GM12878 (cell line): ENCODE results near the gene HOXB2. TPM values are rescaled to one million over a fixed set of nuclear protein-coding genes. Genes with fewer than 3 reads are reported as not detected.
A peak's percentile ranks its signal among the peaks of the same experiment; 100 is the strongest.

Experiments
- ATAC-seq: fragments of 200-7000 bp; cut with Tn5 transposase; 3 replicates; pipeline ENCODE4 v1.9.1; 2020; ENCODE audit warnings: mild to moderate bottlenecking, moderate library complexity
- BruUV-seq: library from RNA; stranded (reverse); fragments of 400-500 nt; replicated peaks from 2 replicates; lab custom pipeline; 2021; lab: Mats Ljungman, UMichigan
- CTCF ChIA-PET: fragments of 300-600 bp; sonication (Branson Sonifier 250); formaldehyde crosslinking; extraction: SDS; loops from one replicate; lab custom pipeline; 2021; ENCODE audit warnings: inconsistent platforms; lab: Yijun Ruan, JAX
- POLR2A ChIA-PET: fragments of 350-600 bp; formaldehyde crosslinking; extraction: SDS; loops from one replicate; lab custom pipeline; 2021; ENCODE audit warnings: inconsistent platforms; lab: Charles Lee
- RAD21 ChIA-PET: fragments of 300-600 bp; sonication (Branson Sonifier 250); formaldehyde crosslinking; loops from one replicate; lab custom pipeline; 2023; ENCODE audit warnings: antibody characterized with exemption; ENCODE audit not compliant: unreplicated experiment; lab: Charles Lee
- SMC1A ChIA-PET: fragments of 300-600 bp; sonication (Branson Sonifier 250); formaldehyde crosslinking; loops from one replicate; lab custom pipeline; 2023; ENCODE audit not compliant: unreplicated experiment, uncharacterized antibody; lab: Charles Lee
- DNase-seq: peaks from one replicate; pipeline ENCODE4 v3.0.0-alpha.2; 2011; ENCODE audit warnings: low read depth, low spot score
- FAIRE-seq: peaks from 3 replicates; lab custom pipeline; 2011; peaks lifted over from hg19 to GRCh38; lab: Jason Lieb, UNC
- H2AFZ ChIP-seq: 2 replicates; pipeline ENCODE4 v1.6.0; 2011; ENCODE audit warnings: low read depth, low read length, control low read depth; ENCODE audit not compliant: control insufficient read depth
- H3K27ac ChIP-seq: 2 replicates; pipeline ENCODE4 v1.5.1; 2011; ENCODE audit warnings: control low read depth; ENCODE audit not compliant: control insufficient read depth, insufficient read depth
- H3K27me3 ChIP-seq, 2 experiments: replicated peaks in 1 of 2; 2 replicates each; pipeline versions ENCODE4 v1.6.0 to v1.6.1; 2011; ENCODE audit warnings: low read length in 1 of 2; ENCODE audit not compliant: control insufficient read depth in 2 of 2, insufficient read depth in 2 of 2
- H3K36me3 ChIP-seq, 2 experiments: 2 replicates each; pipeline ENCODE4 v1.5.1; 2011; ENCODE audit warnings: low read length in 1 of 2; ENCODE audit not compliant: control insufficient read depth in 2 of 2, insufficient read depth in 2 of 2
- H3K4me1 ChIP-seq: 2 replicates; pipeline ENCODE4 v1.6.1; 2011; ENCODE audit warnings: mild to moderate bottlenecking, low read length, moderate library complexity, mixed read lengths; ENCODE audit not compliant: control insufficient read depth, insufficient read depth
- H3K4me2 ChIP-seq: 2 replicates; pipeline ENCODE4 v1.6.0; 2011; ENCODE audit warnings: control low read depth; ENCODE audit not compliant: control insufficient read depth, insufficient read depth
- H3K4me3 ChIP-seq: fragments of 200-600 bp; sonication (generic); 2 replicates; pipeline ENCODE4 v1.5.1; 2016
- H3K79me2 ChIP-seq: 2 replicates; pipeline ENCODE4 v1.6.0; 2011; ENCODE audit warnings: low read length; ENCODE audit not compliant: control insufficient read depth, insufficient read depth
- H3K9ac ChIP-seq: 2 replicates; pipeline ENCODE4 v1.8.0; 2011; ENCODE audit warnings: low read length, control low read depth, mixed read lengths; ENCODE audit not compliant: control insufficient read depth, insufficient read depth
- H3K9me3 ChIP-seq: replicated peaks from 3 replicates; pipeline ENCODE4 v1.5.1; 2011; ENCODE audit warnings: mild to moderate bottlenecking, low read length; ENCODE audit not compliant: control insufficient read depth, insufficient read depth
- H4K20me1 ChIP-seq: 2 replicates; pipeline ENCODE4 v1.6.0; 2011; ENCODE audit not compliant: control insufficient read depth, insufficient read depth
- ASH2L ChIP-seq: fragments of 300-600, 200-600 bp; sonication (generic); IDR thresholded peaks from 2 replicates; pipeline ENCODE4 v1.6.1; 2017; ENCODE audit warnings: low read depth, mild to moderate bottlenecking, borderline replicate concordance
- BHLHE40 ChIP-seq, 2 experiments: fragments of 450-650 bp in 1 of 2; IDR thresholded peaks; 2 replicates each; pipeline ENCODE4 v1.6.1; 2011 to 2017; ENCODE audit warnings: low read depth in 2 of 2, borderline replicate concordance in 1 of 2, improper control_type of control experiment in 1 of 2, low read length in 1 of 2, mild to moderate bottlenecking in 1 of 2
- BRCA1 ChIP-seq: IDR thresholded peaks from 2 replicates; pipeline ENCODE4 v1.6.1; 2011; ENCODE audit warnings: low read depth, low read length, improper control_type of control experiment
- CHD1 ChIP-seq: IDR thresholded peaks from 2 replicates; pipeline ENCODE4 v1.6.1; 2012; ENCODE audit warnings: low read depth, low read length, improper control_type of control experiment
- CREB1 ChIP-seq: IDR thresholded peaks from 2 replicates; pipeline ENCODE4 v1.6.1; 2012; ENCODE audit warnings: low read depth, mild to moderate bottlenecking, inconsistent platforms
- EGR1 ChIP-seq, 2 experiments: IDR thresholded peaks; 1 replicate in 1 of 2; 2 replicates in 1 of 2; pipeline ENCODE4 v1.6.1; 2011 to 2012; ENCODE audit warnings: low read depth in 2 of 2, low read length in 2 of 2, borderline replicate concordance in 1 of 2, mild to moderate bottlenecking in 1 of 2, moderate library complexity in 1 of 2
- EZH2 ChIP-seq: IDR thresholded peaks from 2 replicates; pipeline ENCODE4 v1.6.1; 2012; ENCODE audit warnings: low read depth, mild to moderate bottlenecking, control low read depth, inconsistent platforms, low read length, borderline replicate concordance; ENCODE audit not compliant: control insufficient read depth
- FOS ChIP-seq: IDR thresholded peaks from 3 replicates; pipeline ENCODE4 v1.6.1; 2011; ENCODE audit warnings: borderline replicate concordance; ENCODE audit not compliant: insufficient read length; ENCODE audit errors: extremely low read depth
- LARP7 ChIP-seq: fragments of 450-650 bp; IDR thresholded peaks from 2 replicates; pipeline ENCODE4 v1.6.1; 2017; ENCODE audit warnings: mild to moderate bottlenecking
- MEF2B ChIP-seq: fragments of 450-650 bp; IDR thresholded peaks from 2 replicates; pipeline ENCODE4 v1.6.1; 2018; ENCODE audit warnings: mild to moderate bottlenecking, moderate library complexity; ENCODE audit not compliant: partially characterized antibody, poor library complexity, severe bottlenecking
- NFYA ChIP-seq: IDR thresholded peaks from 2 replicates; pipeline ENCODE4 v1.6.1; 2011; ENCODE audit warnings: low read depth, mild to moderate bottlenecking, low read length, improper control_type of control experiment, borderline replicate concordance
- NR2F1 ChIP-seq: fragments of 450-650 bp; conservative IDR thresholded peaks from 2 replicates; pipeline ENCODE4 v1.6.1; 2017; ENCODE audit warnings: mild to moderate bottlenecking
- RUNX3 ChIP-seq: IDR thresholded peaks from 2 replicates; pipeline ENCODE4 v1.6.1; 2012; ENCODE audit warnings: low read length, inconsistent platforms
- SP1 ChIP-seq: IDR thresholded peaks from one replicate; pipeline ENCODE4 v1.6.1; 2011; ENCODE audit warnings: low read depth, low read length
- STAT3 ChIP-seq: IDR thresholded peaks from 2 replicates; pipeline ENCODE4 v1.6.1; 2011; ENCODE audit warnings: low read depth, low read length, improper control_type of control experiment
- TAF1 ChIP-seq: IDR thresholded peaks from 2 replicates; pipeline ENCODE4 v1.6.1; 2011; ENCODE audit warnings: mild to moderate bottlenecking, low read depth, low read length, borderline replicate concordance
- YBX1 ChIP-seq: fragments of 450-650 bp; IDR thresholded peaks from 2 replicates; pipeline ENCODE4 v1.6.1; 2016; ENCODE audit warnings: antibody characterized with exemption
- YY1 ChIP-seq: IDR thresholded peaks from 2 replicates; pipeline ENCODE4 v1.6.1; 2011; ENCODE audit warnings: low read depth, mild to moderate bottlenecking, low read length
- ZNF622 ChIP-seq: fragments of 450-650 bp; IDR thresholded peaks from 2 replicates; pipeline ENCODE4 v1.6.1; 2017; ENCODE audit warnings: mild to moderate bottlenecking, inconsistent platforms
- ZSCAN29 ChIP-seq: fragments of 450-650 bp; IDR thresholded peaks from 2 replicates; pipeline ENCODE4 v1.6.1; 2017; ENCODE audit warnings: mild to moderate bottlenecking, moderate library complexity
- WGBS: methylation state at CpG from one replicate; pipeline ENCODE4 v1.1.6; 2016; ENCODE audit warnings: low lambda C conversion rate; ENCODE audit not compliant: insufficient replicate concordance, insufficient coverage; ENCODE audit errors: missing lambda C conversion rate; 5-methylcytosine and 5-hydroxymethylcytosine counted together
- in situ Hi-C: fragments of 300-500 bp; cut with MboI; formaldehyde crosslinking; loops from 9 replicates; pipeline ENCODE4 v1.14.3; 2018; ENCODE audit warnings: mixed read lengths
- intact Hi-C: fragments of 100-400 bp; cut with micrococcal nuclease; formaldehyde crosslinking; loops from one replicate; pipeline ENCODE4 v1.14.2; 2022; ENCODE audit not compliant: unreplicated experiment
- polyA plus RNA-seq, 11 experiments: library from polyadenylated mRNA; depleted of rRNA in 4 of 11; unstranded in 6 of 11; stranded (reverse) in 5 of 11; fragments of >200 nt; fragmentation: Nextera tagmentation in 4 of 11; fragmentation: Illumina TruSeq in 1 of 11; extraction: Ambion mirVana in 4 of 11; extraction: Trizol in 1 of 11; gene quantifications; 1 replicate in 1 of 11; 2 replicates in 10 of 11; pipeline versions ENCODE4 v1.2.1 to v1.2.3, GENCODE V29; 2011 to 2016; ENCODE audit warnings: inconsistent platforms in 2 of 11, missing spikeins in 2 of 11, low read depth in 1 of 11
- total RNA-seq, 4 experiments: library from RNA; depleted of rRNA in 3 of 4; stranded (reverse); fragments of >200 nt in 3 of 4; fragmentation: Illumina TruSeq in 1 of 4; extraction: Trizol in 1 of 4; gene quantifications; 2 replicates each; pipeline versions ENCODE4 v1.2.1 to v1.2.3, GENCODE V29; 2013 to 2021
- TF ChIP-seq, protein P1 (sequence below): IDR thresholded peaks from 2 replicates; pipeline ENCODE4 v1.6.1; 2012; ENCODE audit warnings: low read depth, low read length, improper control_type of control experiment
- TF ChIP-seq, protein P2 (sequence below): fragments of 450-650 bp; formaldehyde crosslinking; IDR thresholded peaks from 2 replicates; pipeline ENCODE4 v1.4.0; 2022; ENCODE audit warnings: mild to moderate bottlenecking, moderate library complexity

HOXB2 gene
- total and polyA plus RNA-seq, 10 of the 15 experiments (the other 5 are each of a cell fraction or from before 2014, with no cell fraction given) = 0.16 to 8.8 (median 2.3) TPM

DNA sequence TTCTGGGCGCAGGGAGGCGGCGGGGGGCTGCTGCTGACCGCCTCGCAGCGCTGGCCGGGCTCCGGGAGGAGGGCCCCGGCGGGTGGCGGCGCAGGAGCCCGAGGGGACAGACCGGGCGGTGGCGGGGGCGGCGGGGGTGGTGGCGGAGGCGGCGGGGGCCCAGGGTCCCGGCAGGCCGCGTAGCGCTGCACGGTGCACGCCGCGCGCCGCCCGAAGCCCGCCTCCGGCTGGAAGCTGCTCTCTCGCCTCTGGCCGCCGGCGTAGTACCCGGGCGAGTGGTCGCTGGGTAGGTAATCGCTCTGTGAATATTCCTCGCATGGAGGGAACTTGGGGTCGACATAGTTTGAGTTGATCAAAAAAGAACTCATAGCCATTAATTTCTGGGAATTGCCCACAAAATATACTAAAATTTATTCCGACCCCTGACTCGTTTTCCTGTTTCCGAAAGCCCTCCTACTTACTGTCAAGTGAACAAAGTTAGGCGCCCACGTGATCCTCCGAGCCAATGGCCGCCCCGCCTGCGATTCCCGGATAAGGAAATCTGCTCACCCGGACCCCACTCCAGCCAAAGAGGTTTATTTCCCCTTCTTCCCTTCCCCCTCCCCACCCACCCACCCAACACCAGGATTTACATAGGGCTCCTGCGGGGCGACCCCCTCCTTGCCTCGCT is 33.2 kb upstream of the HOXB2 start, which contains the start of gene HOXB4:
HOXB4 (minus strand) TSS at position 405 of the 670 bp plus-strand sequence; CDS start at position 374, 31 bp downstream.
- ChIA-PET POLR2A (interaction anchor here (0.6 to 1.0 kb wide), 3 partner anchors 56 to 255 kb away, joined by 3 to 5 read pairs (median 3); no protein-coding TSS in a partner anchor), CTCF (interaction anchor here (1.0 to 2.3 kb wide), 4 partner anchors 85 to 315 kb away, joined by 4 to 10 read pairs (median 4); no protein-coding TSS in a partner anchor), SMC1A (interaction anchor here (0.9 to 2.7 kb wide), 7 partner anchors 67 to 244 kb away, joined by 3 to 6 read pairs (median 3); no protein-coding TSS in a partner anchor), RAD21 (interaction anchor here (0.7 to 2.3 kb wide), 9 partner anchors 15 to 244 kb away, joined by 3 to 8 read pairs (median 4); no protein-coding TSS in a partner anchor)
- peak; percentile 43 for DNase-seq
- BruUV-seq = no TSS peak
- peak within 1 kb of the TSS; percentile 57 for H3K27ac ChIP-seq
- intact Hi-C loops = no loop called here
- ATAC-seq = peak; percentile 80
- H3K27me3 ChIP-seq = no peaks in the 10 kb centered on the region
- H3K4me3 ChIP-seq = peak within 1 kb of the TSS; percentile 93
- H2AFZ ChIP-seq = peak within 1 kb of the TSS; percentile 85
- H3K9ac ChIP-seq = peak within 1 kb of the TSS; percentile 77
- H3K4me1 ChIP-seq = peaks cover 23% of the 10 kb centered on the region
- no peaks in the 10 kb centered on the region for H3K9me3 ChIP-seq
- no peak for FAIRE-seq
- WGBS = under 1% methylated on average over 36 of the region's 58 CpGs
- H3K4me2 ChIP-seq = peak within 1 kb of the TSS; percentile 92
- H4K20me1 ChIP-seq = no peaks in the 10 kb centered on the region
- no peaks in the 10 kb centered on the region for H3K36me3 ChIP-seq
- H3K79me2 ChIP-seq = peaks cover 7% of the 10 kb centered on the region
- in situ Hi-C loops = no loop called here
- TF ChIP-seq RUNX3 (peak; percentile 12; the same call in 1 of the 2 replicates), MEF2B (no peak), LARP7 (no peak), EGR1 (IDR thresholded peaks at IDR 0.05; ENCODE audit: borderline replicate concordance in 1 of 2, low read depth in 2 of 2, low read length in 2 of 2) (no peak), NFYA (no peak), ZSCAN29 (no peak), STAT3 (no peak), ASH2L (no peak), BRCA1 (no peak), EZH2 (no peak), BHLHE40 (IDR thresholded peaks at IDR 0.05; ENCODE audit: borderline replicate concordance in 1 of 2, low read depth in 2 of 2, low read length in 1 of 2) (no peak), CHD1 (no peak), YY1 (peak; percentile 82), FOS (no peak), CREB1 (0 out of 2 replicates have a peak, but pooled peaks have one; percentile 21), NR2F1 (no peak; the same call in 1 of the 2 replicates), ZNF622 (no peak), YBX1 (no peak), SP1 (peak; percentile 8), TAF1 (peak; percentile 56; the same call in 1 of the 2 replicates)
- TF ChIP-seq, protein P1, sequence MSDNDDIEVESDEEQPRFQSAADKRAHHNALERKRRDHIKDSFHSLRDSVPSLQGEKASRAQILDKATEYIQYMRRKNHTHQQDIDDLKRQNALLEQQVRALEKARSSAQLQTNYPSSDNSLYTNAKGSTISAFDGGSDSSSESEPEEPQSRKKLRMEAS = peak; percentile 73; the same call in 1 of the 2 replicates
- TF ChIP-seq, protein P2, sequence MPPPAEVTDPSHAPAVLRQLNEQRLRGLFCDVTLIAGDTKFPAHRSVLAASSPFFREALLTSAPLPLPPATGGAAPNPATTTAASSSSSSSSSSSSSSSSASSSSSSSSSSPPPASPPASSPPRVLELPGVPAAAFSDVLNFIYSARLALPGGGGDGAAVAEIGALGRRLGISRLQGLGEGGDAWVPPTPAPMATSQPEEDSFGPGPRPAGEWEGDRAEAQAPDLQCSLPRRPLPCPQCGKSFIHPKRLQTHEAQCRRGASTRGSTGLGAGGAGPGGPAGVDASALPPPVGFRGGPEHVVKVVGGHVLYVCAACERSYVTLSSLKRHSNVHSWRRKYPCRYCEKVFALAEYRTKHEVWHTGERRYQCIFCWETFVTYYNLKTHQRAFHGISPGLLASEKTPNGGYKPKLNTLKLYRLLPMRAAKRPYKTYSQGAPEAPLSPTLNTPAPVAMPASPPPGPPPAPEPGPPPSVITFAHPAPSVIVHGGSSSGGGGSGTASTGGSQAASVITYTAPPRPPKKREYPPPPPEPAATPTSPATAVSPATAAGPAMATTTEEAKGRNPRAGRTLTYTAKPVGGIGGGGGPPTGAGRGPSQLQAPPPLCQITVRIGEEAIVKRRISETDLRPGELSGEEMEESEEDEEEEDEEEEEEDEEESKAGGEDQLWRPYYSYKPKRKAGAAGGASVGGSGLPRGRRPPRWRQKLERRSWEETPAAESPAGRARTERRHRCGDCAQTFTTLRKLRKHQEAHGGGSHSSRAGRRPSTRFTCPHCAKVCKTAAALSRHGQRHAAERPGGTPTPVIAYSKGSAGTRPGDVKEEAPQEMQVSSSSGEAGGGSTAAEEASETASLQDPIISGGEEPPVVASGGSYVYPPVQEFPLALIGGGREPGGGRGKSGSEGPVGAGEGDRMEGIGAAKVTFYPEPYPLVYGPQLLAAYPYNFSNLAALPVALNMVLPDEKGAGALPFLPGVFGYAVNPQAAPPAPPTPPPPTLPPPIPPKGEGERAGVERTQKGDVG (CRISPR knock-in tag) = no peak
